Calu3 (cell line): ENCODE data around the gene C6orf58. TPM values are rescaled to one million over a fixed set of nuclear protein-coding genes. Genes with fewer than 3 reads are reported as not detected.

Source experiments
- Bru-seq: library from RNA; stranded (reverse); fragments of 400-500 nt; gene quantifications from one replicate; lab custom pipeline; 2021; lab: Mats Ljungman, UMichigan
- BruChase-seq, 2 experiments: library from RNA; stranded (reverse); fragments of 400-500 nt; gene quantifications; one replicate each; lab custom pipeline; 2021; lab: Mats Ljungman, UMichigan
- BruUV-seq: library from RNA; stranded (reverse); fragments of 400-500 nt; replicated peaks from 2 replicates; lab custom pipeline; 2021; lab: Mats Ljungman, UMichigan
- CTCF ChIA-PET: fragments of 300-600 bp; sonication (Branson Sonifier 250); formaldehyde crosslinking; loops from one replicate; lab custom pipeline; 2022; ENCODE audit warnings: antibody characterized with exemption; lab: Charles Lee
- DNase-seq: peaks from one replicate; pipeline ENCODE4 v3.0.0; 2022
- H3K27ac Mint-ChIP-seq: one replicate; pipeline ENCODE4 v1.8.0; 2022; ENCODE audit warnings: mixed read lengths; ENCODE audit not compliant: unreplicated experiment
- H3K27me3 Mint-ChIP-seq: one replicate; pipeline ENCODE4 v1.8.0; 2022; ENCODE audit warnings: mixed read lengths; ENCODE audit not compliant: unreplicated experiment
- H3K36me3 Mint-ChIP-seq: one replicate; pipeline ENCODE4 v1.8.0; 2022; ENCODE audit warnings: mild to moderate bottlenecking, moderate library complexity, mixed read lengths; ENCODE audit not compliant: insufficient read depth, unreplicated experiment
- H3K4me1 Mint-ChIP-seq: one replicate; pipeline ENCODE4 v1.8.0; 2022; ENCODE audit warnings: mild to moderate bottlenecking, low read depth, mixed read lengths; ENCODE audit not compliant: unreplicated experiment
- H3K4me3 Mint-ChIP-seq: one replicate; pipeline ENCODE4 v1.8.0; 2022; ENCODE audit warnings: mild to moderate bottlenecking, low read depth, moderate library complexity, mixed read lengths; ENCODE audit not compliant: unreplicated experiment
- H3K9me3 Mint-ChIP-seq: one replicate; pipeline ENCODE4 v1.8.0; 2022; ENCODE audit warnings: low read depth, mixed read lengths; ENCODE audit not compliant: unreplicated experiment
- CTCF ChIP-seq: fragments of 200-600 bp; IDR thresholded peaks from one replicate; pipeline ENCODE4 v1.8.0; 2022; ENCODE audit warnings: antibody characterized with exemption; ENCODE audit not compliant: unreplicated experiment
- intact Hi-C: fragments of 100-400 bp; cut with micrococcal nuclease; formaldehyde crosslinking; loops from one replicate; pipeline ENCODE4 v1.10.0; 2022; ENCODE audit not compliant: unreplicated experiment
- long read RNA-seq: library from polyadenylated mRNA; stranded (forward); transcript quantifications from one replicate; pipeline ENCODE4 v2.0.0, GENCODE V29; 2022
- total RNA-seq: library from RNA; stranded (reverse); gene quantifications from 2 replicates; pipeline ENCODE4 v1.2.3, GENCODE V29; 2022

Gene C6orf58
- total RNA-seq (0.31 and 0.64 TPM in 2 replicates), Bru-seq, nascent RNA (percentile 35 among the genes with signal in this experiment), BruChase-seq, experiment 1, labeled RNA remaining after a 6-hour chase (percentile 36 among the genes with signal in this experiment), BruChase-seq, experiment 2, labeled RNA remaining after a 2-hour chase (percentile 42 among the genes with signal in this experiment)
- long read RNA-seq: 0 reads

- Mint-ChIP-seq H3K9me3 (no peaks in the 10 kb centered on the region), H3K36me3 (no peaks in the 10 kb centered on the region), H3K4me1 (no peaks in the 10 kb centered on the region), H3K4me3 (no peak within 1 kb of the TSS), H3K27ac (no peak within 1 kb of the TSS), H3K27me3 (no peaks in the 10 kb centered on the region)
- CTCF ChIA-PET: no interaction called here
- intact Hi-C loops: no loop called here
- DNase-seq: no peak
- BruUV-seq: no TSS peak
- no peak for TF ChIP-seq CTCF
Observed at GRCh38 chr6:127576874-127577273, at the start of gene C6orf58. TSS of gene C6orf58 (plus strand) at chr6:127577174. CDS start at chr6:127577186, 12 bp downstream.

- BruUV-seq: no TSS peak
- DNase-seq: no peak
- no peaks in the 10 kb centered on the region for H3K27me3 Mint-ChIP-seq
- CTCF ChIA-PET: no interaction called here
- no peaks in the 10 kb centered on the region for H3K4me1 Mint-ChIP-seq
- intact Hi-C loops: no loop called here
- no peaks in the 10 kb centered on the region for H3K36me3 Mint-ChIP-seq
- no peak overlapping the region for H3K4me3 Mint-ChIP-seq
- no peaks in the 10 kb centered on the region for H3K9me3 Mint-ChIP-seq
- H3K27ac Mint-ChIP-seq: no peak overlapping the region
- TF ChIP-seq CTCF: no peak
Observed at GRCh38 chr6:127533011-127533410, 44.0 kb upstream of the C6orf58 start.

GRCh38 chr6:127533736-127534135 is 43.2 kb upstream of the C6orf58 start:
- intact Hi-C loops: no loop called here
- Mint-ChIP-seq H3K9me3 (no peaks in the 10 kb centered on the region), H3K4me1 (no peaks in the 10 kb centered on the region), H3K36me3 (no peaks in the 10 kb centered on the region), H3K27me3 (no peaks in the 10 kb centered on the region), H3K27ac (no peak overlapping the region), H3K4me3 (no peak overlapping the region)
- no peak for DNase-seq
- CTCF ChIA-PET: no interaction called here
- no TSS peak for BruUV-seq
- no peak for TF ChIP-seq CTCF

- Mint-ChIP-seq H3K4me1 (no peaks in the 10 kb centered on the region), H3K36me3 (no peaks in the 10 kb centered on the region), H3K4me3 (no peak overlapping the region), H3K27me3 (no peaks in the 10 kb centered on the region), H3K9me3 (no peaks in the 10 kb centered on the region), H3K27ac (no peak overlapping the region)
- no TSS peak for BruUV-seq
- no peak for DNase-seq
- CTCF ChIA-PET: interaction anchor here (0.8 to 2.0 kb wide), 9 partner anchors 12 to 524 kb away, joined by 3 to 10 read pairs (median 5); partner anchors contain the start of genes KIAA0408 and MTCL3
- no peak for TF ChIP-seq CTCF
- intact Hi-C loops: loop anchor here (1.0 to 5.0 kb wide), 2 partner anchors 74 to 237 kb away; no protein-coding TSS in a partner anchor
Observed at GRCh38 chr6:127538750-127539264, 38.2 kb upstream of the C6orf58 start.
